GM21423 (cell line): ENCODE measurements around the gene GLIS1.

Experiments
- ATAC-seq: cut with Tn5 transposase; IDR thresholded peaks from one replicate; pipeline ENCODE4 v1.9.1; 2021; ENCODE audit warnings: mild to moderate bottlenecking, moderate library complexity; ENCODE audit not compliant: unreplicated experiment

GLIS1 gene

DNA sequence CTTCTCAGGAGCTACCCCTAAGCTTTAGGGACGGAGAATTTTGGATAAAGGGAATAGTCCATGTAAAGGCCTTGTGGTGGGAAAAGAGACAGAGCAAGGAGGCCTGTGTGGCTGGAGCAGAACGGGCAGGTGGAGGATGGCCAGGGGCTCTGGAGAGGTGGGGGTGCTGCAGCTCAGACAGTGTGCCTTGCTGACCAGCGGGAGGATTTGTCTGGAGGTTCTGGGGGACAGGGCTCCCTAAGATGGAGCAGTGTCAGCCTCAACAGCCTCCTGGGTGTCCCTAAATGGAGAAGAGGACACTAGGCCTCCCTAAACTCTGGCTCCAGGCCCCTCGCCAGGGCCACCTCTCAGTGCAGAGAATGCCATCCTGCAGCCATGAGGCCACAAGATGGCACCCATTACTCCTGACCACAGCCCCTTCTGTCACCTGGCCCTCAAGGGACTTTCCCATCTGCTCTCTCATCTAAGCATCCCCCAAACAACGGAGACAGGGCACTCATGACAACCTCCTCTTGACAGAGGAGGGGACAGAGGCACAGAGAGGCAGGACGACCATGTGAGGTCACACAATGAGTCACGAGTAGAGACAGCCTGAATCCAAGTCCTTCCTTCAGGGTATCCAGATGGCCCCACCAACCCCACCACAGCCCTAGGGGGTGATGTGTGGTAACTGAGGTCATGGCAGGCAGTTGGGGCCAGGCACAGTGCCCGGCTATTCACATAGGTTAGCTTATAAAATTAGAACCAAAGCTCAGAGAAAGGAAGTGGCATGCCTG lies 185.0 kb downstream of the GLIS1 start:
- no peak for ATAC-seq

GRCh38 chr1:53552981-53553733 lies 185.8 kb downstream of the GLIS1 start:
- ATAC-seq: no peak

GRCh38 chr1:53552146-53552861 lies 186.7 kb downstream of the GLIS1 start:
- no peak for ATAC-seq

- ATAC-seq: no peak
Measured at GRCh38 chr1:53551428-53551995, 187.5 kb downstream of the GLIS1 start.

- no peak for ATAC-seq
Measured at GRCh38 chr1:53550201-53550741, 188.7 kb downstream of the GLIS1 start.

DNA sequence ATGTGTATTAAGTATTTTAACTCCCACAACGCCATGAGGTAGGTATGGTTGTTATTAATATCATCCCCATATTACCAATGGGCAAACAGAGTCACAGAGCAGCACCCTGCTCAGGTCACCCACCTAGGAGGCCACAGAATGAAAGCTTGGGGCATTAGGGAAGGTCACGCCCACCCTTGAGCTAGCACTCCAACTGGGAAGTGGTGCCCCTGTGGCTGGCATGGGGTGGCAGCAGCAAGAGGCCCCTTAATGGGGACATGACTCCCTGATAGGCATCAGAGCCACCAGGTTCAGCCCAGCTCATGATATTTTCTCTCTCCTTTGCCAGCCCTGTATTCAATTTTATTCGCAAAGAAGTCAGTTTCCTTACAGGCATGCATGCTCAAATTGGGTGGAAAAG lies 189.2 kb downstream of the GLIS1 start:
- no peak for ATAC-seq

DNA sequence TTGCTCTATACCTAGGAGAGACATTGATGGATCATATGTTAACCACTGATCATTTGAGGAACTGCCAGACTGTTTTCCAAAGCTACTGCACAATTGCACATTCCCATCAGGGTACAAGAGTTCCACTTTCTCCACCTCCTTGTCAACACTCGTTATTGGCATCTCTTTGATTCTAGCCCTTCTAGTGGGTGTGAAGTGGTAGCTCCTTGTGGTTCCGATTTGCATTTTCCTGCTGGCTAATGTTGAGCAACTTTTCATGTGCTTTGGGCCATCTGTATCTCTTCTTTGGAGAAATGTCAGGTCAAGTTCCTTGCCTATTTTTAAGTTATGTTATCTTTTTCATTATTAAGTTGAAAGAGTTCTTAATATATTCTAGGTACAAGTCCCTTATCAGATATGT lies 189.7 kb downstream of the GLIS1 start:
- ATAC-seq: no peak

DNA sequence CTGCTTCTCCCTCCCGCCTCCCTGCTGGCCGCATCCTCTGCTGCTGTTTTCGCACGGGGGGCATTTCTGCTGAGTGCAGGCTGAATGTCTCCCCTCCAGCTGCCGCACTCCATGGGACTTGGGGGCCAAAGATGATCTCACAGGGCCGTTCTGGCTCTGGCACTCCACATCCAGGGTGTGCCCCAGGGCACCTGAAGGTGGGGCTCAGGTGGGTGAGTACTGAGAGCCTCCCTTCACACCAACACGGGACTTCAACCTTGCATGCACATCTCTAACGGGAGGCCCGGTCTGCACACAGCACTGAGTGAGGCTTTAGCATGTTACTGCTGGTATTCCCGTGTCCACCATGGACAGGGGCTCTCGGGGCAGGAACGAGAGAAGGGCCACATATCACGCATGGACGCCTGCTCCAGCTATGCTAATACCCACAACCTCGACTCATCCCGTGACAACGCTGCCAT lies 190.9 kb downstream of the GLIS1 start:
- ATAC-seq: no peak

- no peak for ATAC-seq
Measured at GRCh38 chr1:53547231-53547790, 191.7 kb downstream of the GLIS1 start.

- ATAC-seq: no peak
Measured at GRCh38 chr1:53546409-53547155, 192.4 kb downstream of the GLIS1 start.

DNA sequence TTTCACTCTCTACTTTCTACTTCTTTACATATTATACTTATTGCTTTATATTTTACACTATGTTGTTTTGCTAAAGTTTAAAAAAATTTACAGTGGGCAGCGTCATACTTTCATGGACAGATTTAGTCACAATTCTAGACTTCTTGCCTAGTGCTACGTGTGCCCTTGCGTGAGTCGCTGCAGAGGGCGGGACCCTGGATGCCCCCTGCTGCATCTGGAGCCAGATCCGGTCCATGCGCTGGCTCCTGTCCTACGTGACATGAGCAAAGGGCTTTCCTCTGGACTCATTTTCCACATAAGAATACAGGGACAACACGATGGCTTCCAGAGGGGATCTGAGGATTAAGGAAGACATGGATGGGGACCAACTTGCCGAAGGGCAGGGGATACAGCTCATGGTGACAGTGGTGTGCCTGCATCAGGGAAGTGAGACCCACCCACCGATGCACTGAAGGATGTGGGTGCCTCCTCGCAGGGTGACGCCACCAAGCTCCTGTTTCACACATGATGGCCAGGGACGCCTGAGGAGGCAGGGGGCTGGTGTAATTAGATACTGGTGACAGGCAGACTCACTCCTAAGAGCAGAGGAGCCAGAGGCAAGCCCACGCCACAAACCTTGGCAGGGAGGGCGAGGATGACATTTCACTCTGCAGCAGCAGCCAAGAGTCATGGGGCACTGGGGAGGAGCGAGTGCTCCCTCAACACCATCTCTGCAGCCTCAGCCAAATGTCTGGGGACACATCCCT lies 193.1 kb downstream of the GLIS1 start:
- ATAC-seq: no peak

- no peak for ATAC-seq
Measured at GRCh38 chr1:53544728-53545515, 194.0 kb downstream of the GLIS1 start.

DNA sequence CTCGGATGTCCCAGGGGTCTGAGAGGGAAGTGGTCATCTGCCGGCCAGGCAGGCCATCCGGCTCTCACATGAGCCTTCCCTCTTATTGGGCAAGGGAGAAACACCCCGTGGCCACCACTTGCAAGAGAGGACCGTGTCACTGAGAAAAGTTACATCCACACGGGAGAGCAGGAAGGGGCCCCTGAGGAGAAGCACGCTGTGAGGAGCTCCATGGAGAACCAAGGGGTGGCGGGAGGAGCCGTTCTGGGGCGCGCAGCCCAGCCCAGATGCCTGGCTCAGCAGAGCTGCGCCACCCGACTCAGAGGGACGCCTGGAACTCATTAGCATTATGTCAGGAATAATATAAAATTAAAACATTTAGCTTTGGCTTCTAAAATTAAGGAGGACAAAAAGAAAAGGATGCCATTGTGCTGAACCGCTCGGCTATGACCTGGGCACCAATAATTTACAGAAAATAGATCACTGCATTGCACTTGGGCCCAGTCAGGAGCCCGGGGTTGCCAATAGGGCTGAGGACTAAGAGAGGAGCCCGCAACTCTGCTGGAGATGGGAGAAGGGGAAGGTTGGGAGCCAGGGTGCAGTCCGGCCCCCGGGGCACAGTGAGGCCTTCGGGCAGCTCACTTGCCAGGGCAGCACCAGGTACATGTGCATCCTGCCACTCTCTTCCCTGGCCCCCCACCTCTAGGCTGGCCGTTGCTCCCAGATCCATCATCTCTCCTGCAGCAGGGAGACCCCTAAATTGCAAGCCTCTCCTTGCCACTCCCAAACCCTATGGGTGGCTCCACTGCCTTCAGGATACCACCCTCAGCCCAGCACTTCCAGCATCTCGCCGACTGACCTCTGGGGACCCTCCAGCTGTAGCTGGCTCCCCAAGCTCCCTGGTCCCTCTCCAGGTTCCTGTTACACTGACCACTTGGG lies 194.9 kb downstream of the GLIS1 start:
- no peak for ATAC-seq

- ATAC-seq: no peak
Measured at GRCh38 chr1:53543130-53543777, 195.7 kb downstream of the GLIS1 start.

DNA sequence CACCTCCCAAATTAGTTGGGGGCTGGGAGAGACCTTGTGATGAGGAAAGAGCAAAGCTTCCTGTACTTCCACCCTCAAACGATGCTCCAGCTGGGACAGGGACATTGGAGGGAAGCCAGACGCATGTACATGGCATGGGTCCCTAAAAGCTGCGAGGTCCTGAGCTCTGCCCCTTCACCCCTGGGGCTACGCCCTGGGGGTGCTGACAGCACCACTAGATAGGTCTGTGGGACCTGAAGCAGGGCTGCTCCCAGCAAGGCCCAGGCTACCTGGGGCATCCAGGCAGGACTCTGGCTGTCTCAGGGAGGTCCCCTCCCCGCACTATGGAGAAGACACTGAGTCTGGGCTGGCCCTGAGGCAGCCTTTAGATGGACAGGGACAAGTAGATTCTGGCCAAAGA lies 196.4 kb downstream of the GLIS1 start:
- no peak for ATAC-seq

- ATAC-seq: no peak
Measured at GRCh38 chr1:53541761-53542550, 197.0 kb downstream of the GLIS1 start.
